Eye (tissue), 1 donor: ENCODE measurements around the gene H2AZ2.
A peak's percentile ranks its signal among the peaks of the same experiment; 100 is the strongest.
"Not testable (repeated sequence)": the region's sequence is repeated elsewhere in the genome, so short reads cannot be mapped to it uniquely, and the experiment has no call there.

ENCODE experiments used
- DNase-seq: peaks from one replicate; pipeline ENCODE4 v3.0.0-alpha.2; 2015

Gene H2AZ2

GRCh38 chr7:44870336-44870735 lies 22.4 kb upstream of the H2AZ2 start:
- DNase-seq = not testable (repeated sequence)

DNA sequence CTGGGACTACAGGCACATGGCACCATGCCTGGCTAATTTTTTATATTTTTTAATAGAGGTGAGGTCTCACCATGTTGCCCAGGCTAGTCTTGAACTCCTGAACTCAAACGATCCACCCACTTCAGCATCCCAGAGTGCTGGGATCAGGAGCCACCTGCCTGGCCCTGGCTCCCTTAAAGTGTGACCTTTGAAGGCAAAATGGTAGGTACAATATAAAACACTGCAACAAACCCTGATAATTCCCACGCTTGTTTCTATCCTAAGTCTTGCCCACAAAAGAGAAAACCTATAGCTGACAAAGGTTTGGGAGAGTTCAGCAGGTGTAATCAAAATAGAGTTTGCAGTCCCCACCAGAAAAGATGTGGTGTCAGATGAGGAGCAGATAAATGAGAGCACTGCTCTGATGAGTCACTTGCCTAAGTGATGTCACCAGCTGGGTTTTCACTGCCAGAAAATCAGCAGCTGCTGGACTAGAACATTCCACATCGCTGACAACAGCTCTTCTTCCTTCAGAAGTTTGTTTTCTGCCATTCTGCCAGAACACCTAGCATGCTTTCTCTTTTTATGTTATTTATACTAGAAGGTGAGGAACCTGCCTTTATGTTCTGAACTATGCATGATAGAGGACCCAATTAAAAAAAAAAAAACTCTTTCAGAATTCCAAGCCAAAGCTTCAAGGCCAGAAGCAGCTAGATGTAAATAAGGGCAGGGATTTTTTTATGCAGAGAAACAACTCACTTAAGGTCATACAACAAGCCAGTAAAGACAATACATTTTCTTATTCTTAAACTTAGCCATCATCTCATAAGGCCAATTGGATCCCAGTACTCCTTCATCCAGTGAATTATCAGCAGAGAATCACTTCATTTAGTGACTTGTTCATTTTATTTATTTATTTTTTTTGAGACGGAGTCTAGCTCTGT lies 19.4 kb upstream of the H2AZ2 start:
- no peak for DNase-seq

GRCh38 chr7:44861949-44862348 lies 14.1 kb upstream of the H2AZ2 start:
- not testable (repeated sequence) for DNase-seq

DNA sequence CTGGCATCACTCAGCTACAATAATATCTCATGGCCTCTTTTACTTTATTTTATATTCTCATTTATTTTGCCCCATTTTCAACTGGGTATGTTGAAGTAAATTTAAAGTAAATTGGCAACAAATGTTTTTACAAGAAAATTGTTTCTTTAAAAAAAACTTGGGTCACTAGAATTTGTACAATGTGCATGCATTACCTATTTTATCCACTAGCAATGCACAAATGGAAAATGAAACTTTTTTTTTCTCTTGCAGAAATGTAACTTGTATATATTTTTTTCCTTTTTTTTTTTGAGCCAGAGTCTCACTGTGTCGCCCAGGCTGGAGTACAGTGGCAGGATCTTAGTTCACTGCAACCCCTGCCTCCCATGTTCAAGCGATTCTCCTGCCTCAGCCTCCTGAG lies 10.3 kb upstream of the H2AZ2 start:
- no peak for DNase-seq

GRCh38 chr7:44854644-44855364 lies 6.9 kb upstream of the H2AZ2 start:
- no peak for DNase-seq

DNA sequence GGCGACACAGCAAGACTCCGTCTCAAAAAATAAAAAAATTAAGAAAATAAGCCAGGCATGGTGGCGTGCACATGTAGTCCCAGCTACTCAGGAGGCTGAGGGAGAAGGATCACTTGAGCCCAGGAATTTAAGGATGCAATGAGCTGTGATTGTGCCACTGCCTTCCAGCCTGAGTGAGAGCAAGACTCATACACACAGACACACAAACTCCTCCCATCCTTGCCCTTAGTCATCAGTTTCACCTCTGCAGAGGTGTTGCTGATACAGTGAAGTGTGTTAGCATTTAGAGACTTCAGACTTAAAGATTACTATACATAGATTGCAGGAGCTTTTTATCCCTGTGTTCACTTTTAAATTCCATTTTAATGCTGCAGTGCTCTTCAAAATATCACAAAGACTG lies 5.5 kb upstream of the H2AZ2 start:
- no peak for DNase-seq

DNA sequence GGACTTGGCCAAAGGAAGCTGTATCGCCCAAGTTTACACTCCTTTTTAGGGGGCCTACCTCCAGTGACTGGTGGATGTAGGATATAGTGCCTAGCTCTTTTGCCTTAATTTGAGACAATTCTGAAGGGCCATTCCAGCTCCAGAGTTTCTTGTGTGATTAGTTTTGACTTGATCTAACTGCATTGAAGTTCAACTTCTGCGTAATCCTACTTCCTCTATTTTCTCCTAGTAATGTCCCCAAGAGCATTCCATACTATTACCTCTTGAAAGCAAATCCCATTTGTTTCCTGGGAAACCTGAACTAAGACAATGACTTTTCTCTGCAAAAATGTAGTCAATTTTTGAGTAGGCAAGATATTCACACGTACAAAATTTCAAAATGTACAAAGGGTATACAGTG lies 4.7 kb upstream of the H2AZ2 start:
- no peak for DNase-seq

DNA sequence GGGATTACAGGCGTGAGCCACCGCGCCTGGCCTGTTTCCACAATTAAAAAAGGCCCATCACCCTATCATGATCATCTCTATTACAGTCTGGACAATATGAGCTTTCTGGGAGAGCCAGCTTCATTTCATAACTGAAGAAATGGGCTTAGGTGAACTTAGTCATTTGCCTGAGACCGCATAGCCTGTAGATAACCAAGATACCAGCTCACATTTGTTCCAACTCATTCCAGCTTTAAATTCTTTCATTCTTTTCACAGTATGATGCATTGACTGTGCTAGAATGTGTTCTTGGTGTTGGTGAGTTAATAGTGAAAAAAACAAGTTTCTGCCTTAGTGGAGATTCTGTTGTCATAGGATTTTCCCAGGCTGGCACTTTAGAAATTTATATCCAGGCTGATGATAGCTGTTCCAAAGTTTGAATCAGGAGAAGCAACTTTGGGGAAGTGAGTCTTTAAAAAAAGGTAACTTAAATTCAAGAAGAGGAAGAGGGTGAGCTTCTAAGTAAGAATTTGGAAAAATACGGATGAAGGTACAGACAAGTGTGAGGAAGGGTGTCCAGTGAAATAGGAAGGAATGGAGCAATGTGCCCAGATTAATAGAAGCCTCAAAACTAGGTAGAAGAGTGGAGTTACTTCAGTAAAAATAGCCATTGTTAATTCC lies 2.1 kb upstream of the H2AZ2 start:
- no peak for DNase-seq

GRCh38 chr7:44849259-44849884 lies 1.5 kb upstream of the H2AZ2 start:
- no peak for DNase-seq

DNA sequence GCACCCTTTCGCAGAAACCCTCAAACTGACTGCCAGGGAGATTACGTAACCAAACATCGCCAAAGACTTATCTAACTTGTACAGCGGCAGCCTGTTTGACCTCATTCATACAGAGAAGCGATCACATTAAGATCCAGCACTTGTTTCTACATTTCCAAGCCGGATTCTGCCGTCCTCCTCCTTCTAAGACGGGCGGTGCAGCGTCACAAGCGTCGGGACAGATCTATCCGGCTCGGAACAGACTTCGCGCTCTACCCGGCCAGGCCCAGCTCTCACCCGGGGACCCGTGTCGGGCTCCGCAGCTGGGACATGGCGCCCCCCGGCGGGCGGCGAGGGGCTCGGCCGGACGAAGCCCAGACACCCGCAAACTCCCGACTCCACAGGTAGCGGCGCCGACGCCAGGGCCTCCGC lies 373 bp downstream of the H2AZ2 start:
- peak; percentile 96 for DNase-seq

GRCh38 chr7:44846816-44847508 lies 925 bp downstream of the H2AZ2 start:
- DNase-seq = no peak

- DNase-seq = not testable (repeated sequence)
These were observed 1.5 kb downstream of the H2AZ2 start for GRCh38 chr7:44846390-44846789.

GRCh38 chr7:44845451-44845850 lies 2.4 kb downstream of the H2AZ2 start:
- no peak for DNase-seq

DNA sequence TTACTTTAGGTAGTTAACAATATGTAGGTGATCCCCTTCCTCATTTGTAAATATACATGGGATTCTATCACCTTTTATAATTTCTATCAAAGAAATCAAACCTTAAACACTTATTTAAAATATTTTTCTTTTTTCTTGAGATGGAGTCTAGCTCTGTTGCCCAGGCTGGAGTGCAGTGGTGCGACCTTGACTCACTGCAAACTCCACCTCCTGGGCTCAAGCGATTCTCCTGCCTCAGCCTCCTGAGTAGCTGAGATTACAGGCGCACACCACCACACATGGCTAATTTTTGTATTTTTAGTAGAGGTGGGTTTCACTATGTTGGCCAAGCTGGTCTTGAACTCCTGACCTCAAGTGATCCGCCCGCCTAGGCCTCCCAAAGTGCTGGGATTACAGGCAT lies 4.4 kb downstream of the H2AZ2 start:
- not testable (repeated sequence) for DNase-seq

- not testable (repeated sequence) for DNase-seq
These were observed 5.2 kb downstream of the H2AZ2 start for GRCh38 chr7:44842675-44843074.

GRCh38 chr7:44838751-44839150 lies 9.1 kb downstream of the H2AZ2 start:
- DNase-seq = peak; percentile 44

DNA sequence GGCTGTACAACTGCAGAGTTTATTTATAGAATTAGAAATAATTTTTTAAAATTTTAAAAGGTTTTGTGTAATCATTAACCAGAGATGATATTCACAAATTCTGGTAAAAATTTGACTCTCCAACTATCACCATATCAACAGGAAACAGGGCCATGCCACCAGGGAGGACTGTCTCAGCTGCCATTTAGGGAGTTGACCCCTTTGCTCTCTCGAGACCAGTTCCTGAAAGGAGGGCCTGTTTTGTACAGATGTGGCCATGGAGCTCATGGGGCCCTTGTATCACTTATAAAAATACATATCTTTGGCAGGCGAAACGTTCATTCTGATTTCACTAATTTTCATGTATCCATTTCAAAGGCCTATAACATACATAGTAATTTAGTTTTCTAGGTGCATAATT lies 20.3 kb downstream of the H2AZ2 start:
- DNase-seq = no peak

DNA sequence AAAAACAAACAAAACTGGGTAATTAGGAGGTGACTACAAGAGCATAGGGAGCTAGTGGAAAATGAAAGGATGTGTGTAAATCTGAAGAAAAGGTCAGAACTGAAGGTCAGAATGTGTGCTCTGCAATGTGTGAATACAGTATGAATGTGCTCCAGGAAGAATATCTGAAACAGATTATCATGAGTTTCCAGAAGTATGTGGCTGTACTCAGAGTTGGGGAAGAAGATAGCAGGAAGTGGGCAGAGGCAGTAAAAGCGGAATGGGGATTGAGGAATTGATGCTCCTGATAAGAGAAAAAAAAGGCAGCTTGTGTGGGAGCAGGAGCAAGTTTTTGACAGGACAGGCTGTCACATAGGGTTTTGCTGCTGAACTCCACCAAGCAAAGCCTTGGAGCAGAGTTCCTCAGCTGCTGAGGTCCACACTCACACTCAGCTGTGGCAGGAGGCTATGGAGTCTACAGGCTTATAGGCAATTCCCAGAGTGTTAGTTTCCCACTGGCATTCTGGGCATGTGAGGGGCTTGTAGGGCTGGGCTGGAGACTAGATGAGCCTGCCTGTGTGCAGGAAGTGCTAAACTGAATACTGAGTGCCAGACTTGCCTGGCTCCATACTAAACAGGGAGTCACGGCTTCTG lies 22.9 kb downstream of the H2AZ2 start:
- DNase-seq = no peak

DNA sequence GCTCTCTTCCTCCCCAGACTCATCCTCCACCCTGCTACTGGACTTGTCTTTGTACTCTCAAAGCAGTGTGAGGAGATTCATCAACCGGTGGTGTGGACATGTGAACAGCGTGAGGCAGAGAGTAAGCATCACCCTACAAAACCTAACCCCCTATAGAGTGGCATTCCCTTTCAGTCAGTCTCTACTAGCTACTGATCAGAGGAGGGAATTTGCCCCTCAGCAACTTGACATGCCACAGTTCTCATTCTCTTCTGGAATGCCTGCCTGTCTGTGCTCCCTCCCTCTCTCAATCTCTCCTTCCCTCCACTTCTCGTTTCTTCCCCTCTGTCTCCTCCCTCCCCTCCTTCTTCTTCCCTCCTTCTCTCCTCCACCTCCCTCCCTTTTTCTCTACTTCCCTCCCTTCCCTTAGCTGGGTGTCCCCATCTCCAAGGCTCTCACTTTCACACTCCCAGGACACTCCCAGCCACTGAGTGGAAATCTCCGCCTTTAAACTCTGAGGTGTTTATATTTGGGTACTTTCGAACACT lies 24.6 kb downstream of the H2AZ2 start:
- no peak for DNase-seq

GRCh38 chr7:44819292-44819691 lies 28.6 kb downstream of the H2AZ2 start:
- no peak for DNase-seq

GRCh38 chr7:44814919-44815318 lies 33.0 kb downstream of the H2AZ2 start:
- DNase-seq = no peak

GRCh38 chr7:44811571-44811970 lies 36.3 kb downstream of the H2AZ2 start:
- DNase-seq = no peak
